Breast epithelium (tissue), 4 donors: ENCODE results near the gene FUT2. TPM values are rescaled to one million over a fixed set of nuclear protein-coding genes. Genes with fewer than 3 reads are reported as not detected.

Experiments
- DNase-seq, 2 donors: peaks; one replicate each; pipeline ENCODE4 v3.0.0-alpha.2; 2019; ENCODE audit warnings: low spot score in 2 of 2
- H3K27ac ChIP-seq, 2 donors: fragments of 200-600 bp; sonication (generic) in 1 of 2; one replicate each; pipeline ENCODE4 v1.5.1; 2016 to 2019; ENCODE audit warnings: mild to moderate bottlenecking in 1 of 2
- H3K27me3 ChIP-seq, 2 donors: fragments of 200-600 bp; sonication (generic) in 1 of 2; one replicate each; pipeline versions ENCODE4 v1.5.1 to v1.6.0; 2017 to 2019; ENCODE audit warnings: control low read depth in 1 of 2, mild to moderate bottlenecking in 1 of 2
- H3K36me3 ChIP-seq: fragments of 200-600 bp; one replicate; pipeline ENCODE4 v1.5.1; 2019
- H3K4me1 ChIP-seq, 2 donors: fragments of 200-600 bp; sonication (generic); one replicate each; pipeline ENCODE4 v1.5.1; 2016 to 2019; ENCODE audit warnings: control low read depth in 1 of 2
- H3K4me3 ChIP-seq, 3 donors: fragments of 200-600 bp; sonication (generic); 1 replicate in 2 of 3; 2 replicates in 1 of 3; pipeline ENCODE4 v1.5.1; 2016 to 2019; ENCODE audit warnings: mild to moderate bottlenecking in 3 of 3, moderate library complexity in 2 of 3
- H3K9me3 ChIP-seq, 2 donors: fragments of 200-600 bp; sonication (generic) in 1 of 2; one replicate each; pipeline ENCODE4 v1.5.1; 2016 to 2019; ENCODE audit warnings: control low read depth in 1 of 2
- POLR2A ChIP-seq: fragments of 450-650 bp; IDR thresholded peaks from one replicate; pipeline ENCODE4 v1.6.1; 2016; ENCODE audit warnings: antibody characterized with exemption, mild to moderate bottlenecking, moderate library complexity
- POLR2AphosphoS5 ChIP-seq, 3 donors: sonication (generic); formaldehyde crosslinking; IDR thresholded peaks; one replicate each; pipeline ENCODE4 v1.6.1; 2017; ENCODE audit warnings: antibody characterized with exemption in 3 of 3
- intact Hi-C: fragments of 100-400 bp; cut with DNase I; formaldehyde crosslinking; loops from one replicate; pipeline ENCODE4 v1.15.1; 2023; ENCODE audit warnings: low total_unique reads
- total RNA-seq, 3 donors: library from RNA; depleted of rRNA; stranded (reverse); fragments of >200 nt; gene quantifications; one replicate each; pipeline ENCODE4 v1.1.0, GENCODE V29; 2016
- TF ChIP-seq, protein P1 (sequence below), 3 donors: fragments of 450-650 bp; IDR thresholded peaks; one replicate each; pipeline ENCODE4 v1.5.1; 2016 to 2017; ENCODE audit warnings: antibody characterized with exemption in 3 of 3, mild to moderate bottlenecking in 3 of 3, moderate library complexity in 3 of 3

The FUT2 gene
- total RNA-seq, 3 donors from 2014 or later, result 2.6 to 5.9 TPM; not detected in 1

DNA sequence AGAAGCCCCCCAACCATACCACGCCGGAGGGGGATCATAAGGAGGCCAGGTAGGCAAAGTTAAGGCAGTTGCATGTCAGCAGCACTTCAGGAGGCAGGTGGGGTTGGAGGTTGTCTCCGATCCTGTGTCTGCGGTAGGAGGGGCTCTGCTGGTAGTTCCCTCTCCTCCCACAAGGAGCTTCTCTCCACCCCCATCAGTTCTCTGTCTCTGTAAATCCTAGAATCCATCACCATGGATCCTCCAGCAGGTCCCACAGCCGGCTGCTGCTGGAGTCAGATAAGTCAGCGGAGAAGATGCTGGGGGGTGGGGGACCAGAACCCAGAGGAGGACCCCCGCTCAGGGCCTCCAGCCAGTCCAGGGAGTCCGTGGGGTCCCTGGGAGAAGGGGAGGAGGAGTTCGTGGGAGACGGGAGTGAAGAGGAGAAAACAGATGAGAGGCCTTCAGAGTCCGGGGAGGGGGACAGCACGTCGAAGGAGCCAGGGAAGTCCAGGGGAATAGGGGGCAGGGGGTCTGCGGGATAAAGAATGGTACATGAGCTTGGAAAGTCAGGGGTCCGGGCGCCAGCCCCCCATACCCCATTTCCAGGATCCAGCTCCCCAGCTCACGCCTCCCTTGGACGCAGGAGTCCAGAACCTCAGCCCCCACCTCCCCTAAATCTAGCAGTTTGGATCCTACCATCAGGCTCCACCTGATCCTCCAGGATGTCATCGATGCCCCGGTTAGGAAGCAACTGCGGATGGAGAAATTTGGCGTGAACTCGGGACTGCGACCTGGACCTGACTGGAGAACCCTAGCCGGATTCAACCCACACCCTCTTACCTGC is 17.5 kb downstream of the FUT2 start:
- TF ChIP-seq POLR2AphosphoS5 (IDR thresholded peaks at IDR 0.05) (no peak), POLR2A (no peak)
- TF ChIP-seq, protein P1, sequence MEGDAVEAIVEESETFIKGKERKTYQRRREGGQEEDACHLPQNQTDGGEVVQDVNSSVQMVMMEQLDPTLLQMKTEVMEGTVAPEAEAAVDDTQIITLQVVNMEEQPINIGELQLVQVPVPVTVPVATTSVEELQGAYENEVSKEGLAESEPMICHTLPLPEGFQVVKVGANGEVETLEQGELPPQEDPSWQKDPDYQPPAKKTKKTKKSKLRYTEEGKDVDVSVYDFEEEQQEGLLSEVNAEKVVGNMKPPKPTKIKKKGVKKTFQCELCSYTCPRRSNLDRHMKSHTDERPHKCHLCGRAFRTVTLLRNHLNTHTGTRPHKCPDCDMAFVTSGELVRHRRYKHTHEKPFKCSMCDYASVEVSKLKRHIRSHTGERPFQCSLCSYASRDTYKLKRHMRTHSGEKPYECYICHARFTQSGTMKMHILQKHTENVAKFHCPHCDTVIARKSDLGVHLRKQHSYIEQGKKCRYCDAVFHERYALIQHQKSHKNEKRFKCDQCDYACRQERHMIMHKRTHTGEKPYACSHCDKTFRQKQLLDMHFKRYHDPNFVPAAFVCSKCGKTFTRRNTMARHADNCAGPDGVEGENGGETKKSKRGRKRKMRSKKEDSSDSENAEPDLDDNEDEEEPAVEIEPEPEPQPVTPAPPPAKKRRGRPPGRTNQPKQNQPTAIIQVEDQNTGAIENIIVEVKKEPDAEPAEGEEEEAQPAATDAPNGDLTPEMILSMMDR (IDR thresholded peaks at IDR 0.05), result peak in 1 of 3 donors; percentile 17
- H3K27ac ChIP-seq, result peak overlapping the region; percentile 60 to 87
- H3K9me3 ChIP-seq, result peaks cover 0 to 2% of the 10 kb centered on the region in 2 donors
- intact Hi-C loops, result no loop called here
- H3K4me1 ChIP-seq, result peaks cover 9 to 15% of the 10 kb centered on the region in 2 donors
- no peak for DNase-seq
- peak overlapping the region; percentile 49 to 82 (median 62) for H3K4me3 ChIP-seq
- no peaks in the 10 kb centered on the region for H3K36me3 ChIP-seq
- H3K27me3 ChIP-seq, result no peaks in the 10 kb centered on the region

DNA sequence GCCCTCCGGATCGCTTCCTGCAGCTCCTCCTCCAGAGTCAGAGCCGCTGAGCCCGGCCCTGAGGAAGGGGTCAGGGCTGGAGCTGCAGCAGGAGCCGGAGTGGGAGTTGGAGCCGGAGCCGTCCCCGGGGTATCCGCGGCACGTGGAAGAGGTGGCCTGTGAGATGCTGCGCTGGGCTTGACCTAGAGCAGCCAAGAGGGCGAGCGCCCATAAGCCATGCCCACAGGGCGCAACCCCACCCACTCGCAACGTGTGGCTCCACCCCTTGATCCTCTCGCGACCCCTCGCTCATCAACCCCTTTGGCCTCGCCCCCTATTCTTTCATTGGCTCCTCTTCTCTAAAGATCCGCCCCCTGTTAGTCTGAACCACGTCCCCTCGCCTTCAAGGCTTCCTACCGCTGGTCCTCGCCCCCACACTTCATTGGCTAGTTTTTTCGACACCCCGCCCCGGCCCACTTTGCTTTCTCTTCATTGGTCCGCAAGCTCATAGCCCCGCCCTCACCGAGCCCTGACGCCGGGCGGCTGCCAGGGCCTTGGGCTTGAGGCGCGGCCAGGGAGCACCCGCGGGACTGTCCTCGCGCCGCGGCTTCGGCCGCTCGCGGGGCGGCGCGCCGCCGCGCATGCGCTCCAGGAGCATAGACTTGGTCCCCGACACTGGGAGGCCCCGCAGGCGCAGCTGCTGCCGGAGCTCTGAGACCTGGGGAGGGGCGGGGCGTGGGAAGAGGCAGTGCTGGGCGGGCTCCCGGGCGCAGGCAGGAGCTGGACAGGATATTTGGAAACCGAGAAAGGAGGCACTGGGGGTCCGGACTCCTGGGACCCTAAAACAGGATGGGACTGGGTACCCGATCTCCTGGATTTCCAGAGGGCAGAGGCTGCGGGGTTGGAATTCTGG is 18.3 kb downstream of the FUT2 start:
- Histone ChIP-seq H3K36me3 (no peaks in the 10 kb centered on the region), H3K4me1 (peaks cover 9 to 15% of the 10 kb centered on the region in 2 donors), H3K4me3 (peak overlapping the region; percentile 49 to 82 (median 62)), H3K27ac (peak overlapping the region; percentile 87 to 93), H3K9me3 (peaks cover 0 to 2% of the 10 kb centered on the region in 2 donors), H3K27me3 (no peaks in the 10 kb centered on the region)
- intact Hi-C loops, result no loop called here
- TF ChIP-seq POLR2AphosphoS5 (IDR thresholded peaks at IDR 0.05) (no peak), POLR2A (no peak)
- TF ChIP-seq, protein P1 (IDR thresholded peaks at IDR 0.05), result no peak
- DNase-seq, result peak; percentile 99

GRCh38 chr19:48714759-48715675 is 19.2 kb downstream of the FUT2 start:
- Histone ChIP-seq H3K4me1 (peaks cover 9 to 15% of the 10 kb centered on the region in 2 donors), H3K27ac (peak overlapping the region; percentile 87 to 93), H3K9me3 (peaks cover 0 to 2% of the 10 kb centered on the region in 2 donors), H3K36me3 (no peaks in the 10 kb centered on the region), H3K27me3 (no peaks in the 10 kb centered on the region), H3K4me3 (peak overlapping the region; percentile 49 to 82 (median 62))
- intact Hi-C loops, result no loop called here
- no peak for DNase-seq
- TF ChIP-seq POLR2A (no peak), POLR2AphosphoS5 (IDR thresholded peaks at IDR 0.05) (no peak)
- TF ChIP-seq, protein P1 (IDR thresholded peaks at IDR 0.05), result no peak

DNA sequence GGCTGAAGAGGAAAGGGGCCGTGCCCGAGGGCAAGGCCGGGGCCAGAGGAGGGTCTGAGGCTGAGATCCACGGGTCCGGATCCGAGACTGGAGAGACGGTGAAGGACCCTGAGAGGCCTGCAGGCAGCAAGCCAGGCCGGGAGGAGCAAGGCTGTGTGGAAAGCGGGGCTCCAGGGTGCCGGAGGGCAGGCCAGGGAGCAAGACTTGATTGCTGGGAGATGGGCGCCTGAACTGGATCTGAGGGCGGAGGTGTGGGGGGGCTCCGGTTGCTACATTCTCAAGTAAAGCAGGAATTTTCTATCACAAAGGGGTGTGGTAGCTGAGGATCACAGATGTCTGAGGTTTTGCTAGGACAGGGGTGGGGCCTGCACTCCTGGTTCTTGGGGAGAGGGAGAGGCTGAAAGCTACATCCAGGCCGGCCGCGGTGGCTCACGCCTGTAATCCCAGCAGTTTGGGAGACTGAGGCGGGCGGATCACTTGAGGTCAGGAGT is 20.0 kb downstream of the FUT2 start:
- Histone ChIP-seq H3K27ac (peak overlapping the region; percentile 87 to 93), H3K9me3 (peaks cover 0 to 2% of the 10 kb centered on the region in 2 donors), H3K36me3 (no peaks in the 10 kb centered on the region), H3K4me1 (peaks cover 9 to 15% of the 10 kb centered on the region in 2 donors), H3K27me3 (no peaks in the 10 kb centered on the region), H3K4me3 (peak overlapping the region; percentile 49 to 82 (median 62))
- TF ChIP-seq POLR2A (no peak), POLR2AphosphoS5 (IDR thresholded peaks at IDR 0.05) (no peak)
- TF ChIP-seq, protein P1 (IDR thresholded peaks at IDR 0.05), result no peak
- intact Hi-C loops, result no loop called here
- no peak for DNase-seq
